CD14-positive monocyte (primary cell): ENCODE results near the gene TUBB4A. TPM values are rescaled to one million over a fixed set of nuclear protein-coding genes. Genes with fewer than 3 reads are reported as not detected.

Experiments
- DNase-seq, 3 donors: peaks; one replicate each; pipeline ENCODE4 v3.0.0-alpha.2; 2011 to 2022
- H2AFZ ChIP-seq: 2 replicates; pipeline ENCODE4 v1.6.0; 2012; ENCODE audit warnings: mild to moderate bottlenecking, low read depth, low read length, inconsistent platforms; ENCODE audit not compliant: insufficient read depth, poor library complexity, severe bottlenecking
- H3K27ac ChIP-seq, 2 donors: 1 replicate in 1 of 2; 2 replicates in 1 of 2; pipeline ENCODE4 v1.5.1; 2012 to 2013; ENCODE audit warnings: low read length in 2 of 2, control low read depth in 1 of 2, inconsistent platforms in 1 of 2, low read depth in 1 of 2, mild to moderate bottlenecking in 1 of 2
- H3K27me3 ChIP-seq, 2 donors: one replicate each; pipeline versions ENCODE4 v1.6.0 to v1.6.1; 2011 to 2013; ENCODE audit warnings: low read length in 2 of 2; ENCODE audit not compliant: control insufficient read depth in 2 of 2, insufficient read depth in 2 of 2
- H3K36me3 ChIP-seq, 2 donors: replicated peaks in 1 of 2; 1 replicate in 1 of 2; 2 replicates in 1 of 2; pipeline versions ENCODE4 v1.5.1 to v1.6.1; 2012 to 2013; ENCODE audit warnings: low read length in 2 of 2, control low read depth in 1 of 2, inconsistent platforms in 1 of 2, mild to moderate bottlenecking in 1 of 2; ENCODE audit not compliant: insufficient read depth in 2 of 2, control insufficient read depth in 1 of 2
- H3K4me1 ChIP-seq, 2 donors: 1 replicate in 1 of 2; 2 replicates in 1 of 2; pipeline versions ENCODE4 v1.5.1 to v1.6.1; 2012 to 2013; ENCODE audit warnings: low read length in 2 of 2, control low read depth in 1 of 2, inconsistent platforms in 1 of 2, mild to moderate bottlenecking in 1 of 2, moderate library complexity in 1 of 2; ENCODE audit not compliant: insufficient read depth in 2 of 2, control insufficient read depth in 1 of 2
- H3K4me2 ChIP-seq: replicated peaks from 2 replicates; pipeline ENCODE3; 2012; ENCODE audit warnings: low read length, moderate library complexity, mild to moderate bottlenecking; ENCODE audit not compliant: poor library complexity, severe bottlenecking; ENCODE audit errors: extremely low read depth
- H3K4me3 ChIP-seq, 3 experiments: fragments of 200-600 bp in 1 of 3; sonication (generic) in 1 of 3; replicated peaks in 1 of 3; 1 replicate in 2 of 3; 2 replicates in 1 of 3; pipeline ENCODE4 v1.5.1; 2011 to 2013; ENCODE audit warnings: low read length in 3 of 3, mild to moderate bottlenecking in 3 of 3, control low read depth in 2 of 3, low read depth in 2 of 3, inconsistent platforms in 1 of 3, moderate library complexity in 1 of 3
- H3K79me2 ChIP-seq: 2 replicates; pipeline ENCODE4 v1.6.0; 2012; ENCODE audit warnings: mild to moderate bottlenecking, control low read depth, inconsistent platforms, low read length, moderate library complexity; ENCODE audit not compliant: insufficient read depth
- H3K9ac ChIP-seq: 2 replicates; pipeline ENCODE4 v1.6.0; 2017; ENCODE audit warnings: low read length, mild to moderate bottlenecking; ENCODE audit not compliant: insufficient read depth, poor library complexity, severe bottlenecking
- H3K9me3 ChIP-seq, 2 donors: replicated peaks in 1 of 2; 1 replicate in 1 of 2; 2 replicates in 1 of 2; pipeline versions ENCODE4 v1.5.1 to v1.6.1; 2012 to 2013; ENCODE audit warnings: low read length in 2 of 2, control low read depth in 1 of 2; ENCODE audit not compliant: control insufficient read depth in 1 of 2, insufficient read depth in 1 of 2
- H4K20me1 ChIP-seq: 2 replicates; pipeline ENCODE4 v1.6.0; 2012; ENCODE audit warnings: mild to moderate bottlenecking, low read length, control low read depth, moderate library complexity; ENCODE audit not compliant: insufficient read depth
- H3K27ac Mint-ChIP-seq, 7 donors: one replicate each; pipeline ENCODE4 v1.8.0; 2020; ENCODE audit warnings: mild to moderate bottlenecking in 7 of 7, mixed read lengths in 7 of 7, moderate library complexity in 6 of 7, inconsistent platforms in 2 of 7
- H3K27me3 Mint-ChIP-seq, 3 donors: one replicate each; pipeline ENCODE4 v1.8.0; 2021 to 2022; ENCODE audit warnings: low read depth in 3 of 3, mild to moderate bottlenecking in 3 of 3, mixed read lengths in 3 of 3, moderate library complexity in 3 of 3, inconsistent platforms in 1 of 3
- H3K36me3 Mint-ChIP-seq, 2 donors: one replicate each; pipeline ENCODE4 v1.8.0; 2020; ENCODE audit warnings: mixed read lengths in 2 of 2, inconsistent platforms in 1 of 2, mild to moderate bottlenecking in 1 of 2
- H3K4me1 Mint-ChIP-seq: one replicate; pipeline ENCODE4 v1.8.0; 2020; ENCODE audit warnings: mild to moderate bottlenecking, mixed read lengths
- H3K4me3 Mint-ChIP-seq, 2 donors: one replicate each; pipeline ENCODE4 v1.8.0; 2020; ENCODE audit warnings: mild to moderate bottlenecking in 2 of 2, mixed read lengths in 2 of 2, moderate library complexity in 1 of 2
- H3K9me3 Mint-ChIP-seq, 7 donors: one replicate each; pipeline ENCODE4 v1.8.0; 2020 to 2022; ENCODE audit warnings: mixed read lengths in 7 of 7, mild to moderate bottlenecking in 6 of 7, moderate library complexity in 6 of 7, inconsistent platforms in 2 of 7
- WGBS: methylation state at CpG from one replicate; pipeline ENCODE4 v1.1.5; 2013; ENCODE audit warnings: missing lambda C conversion rate; ENCODE audit not compliant: insufficient coverage; 5-methylcytosine and 5-hydroxymethylcytosine counted together
- intact Hi-C, 2 donors: fragments of 100-400 bp; cut with micrococcal nuclease; formaldehyde crosslinking; loops; one replicate each; pipeline versions ENCODE4 v1.15.0 to v1.15.1; 2023
- polyA plus RNA-seq, 3 donors: library from polyadenylated mRNA; depleted of rRNA in 1 of 3; unstranded in 2 of 3; stranded (reverse) in 1 of 3; fragments of 300-500 nt in 2 of 3; fragments of >200 nt in 1 of 3; fragmentation: Illumina TruSeq in 2 of 3; gene quantifications; 1 replicate in 2 of 3; 2 replicates in 1 of 3; pipeline ENCODE4 v1.2.3, GENCODE V29; 2012 to 2021
- small RNA-seq: library from RNA; depleted of rRNA; stranded (forward); fragments of <200 nt; gene quantifications from one replicate; pipeline ENCODE3, GENCODE V24; 2012; ENCODE audit warnings: low read depth; ENCODE audit not compliant: insufficient read length
- TF ChIP-seq, protein P1 (sequence below): fragments of 200-600 bp; IDR thresholded peaks from one replicate; pipeline ENCODE4 v1.8.0; 2022; ENCODE audit warnings: antibody characterized with exemption, mild to moderate bottlenecking

TUBB4A gene
- polyA plus RNA-seq, 3 donors = 0.16 TPM; not detected in 2

DNA sequence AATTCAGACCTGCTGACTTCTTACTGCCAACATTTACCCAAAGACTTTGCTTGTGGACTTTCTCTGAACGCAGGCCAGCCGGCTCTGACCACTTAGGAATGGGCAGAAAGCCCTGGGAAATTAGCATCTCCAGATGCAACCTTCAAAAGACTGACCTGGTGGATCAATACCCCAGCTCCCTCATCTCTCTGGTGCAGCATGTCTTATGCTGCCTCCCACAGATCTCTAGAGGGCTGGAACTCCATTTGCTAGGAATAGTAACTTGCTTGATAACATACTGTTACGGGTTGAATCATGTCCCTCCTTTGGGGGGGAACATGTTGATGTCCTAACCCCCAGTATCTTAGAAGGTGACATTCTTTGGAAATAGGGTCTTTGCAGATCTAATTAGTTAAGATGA lies 55.7 kb downstream of the TUBB4A start:
- Mint-ChIP-seq H3K27ac (no peak overlapping the region), H3K36me3 (no peaks in the 10 kb centered on the region), H3K4me1 (no peaks in the 10 kb centered on the region), H3K9me3 (peaks cover 0 to 10% (median 3%) of the 10 kb centered on the region in 7 donors), H3K27me3 (peaks cover 2 to 5% (median 3%) of the 10 kb centered on the region in 3 donors), H3K4me3 (no peak overlapping the region)
- no peak overlapping the region for H3K9ac ChIP-seq
- H3K9me3 ChIP-seq = no peaks in the 10 kb centered on the region
- H3K27me3 ChIP-seq = no peaks in the 10 kb centered on the region
- H3K27ac ChIP-seq = no peak overlapping the region
- H2AFZ ChIP-seq = no peak overlapping the region
- no peak overlapping the region for H3K4me2 ChIP-seq
- TF ChIP-seq, protein P1, sequence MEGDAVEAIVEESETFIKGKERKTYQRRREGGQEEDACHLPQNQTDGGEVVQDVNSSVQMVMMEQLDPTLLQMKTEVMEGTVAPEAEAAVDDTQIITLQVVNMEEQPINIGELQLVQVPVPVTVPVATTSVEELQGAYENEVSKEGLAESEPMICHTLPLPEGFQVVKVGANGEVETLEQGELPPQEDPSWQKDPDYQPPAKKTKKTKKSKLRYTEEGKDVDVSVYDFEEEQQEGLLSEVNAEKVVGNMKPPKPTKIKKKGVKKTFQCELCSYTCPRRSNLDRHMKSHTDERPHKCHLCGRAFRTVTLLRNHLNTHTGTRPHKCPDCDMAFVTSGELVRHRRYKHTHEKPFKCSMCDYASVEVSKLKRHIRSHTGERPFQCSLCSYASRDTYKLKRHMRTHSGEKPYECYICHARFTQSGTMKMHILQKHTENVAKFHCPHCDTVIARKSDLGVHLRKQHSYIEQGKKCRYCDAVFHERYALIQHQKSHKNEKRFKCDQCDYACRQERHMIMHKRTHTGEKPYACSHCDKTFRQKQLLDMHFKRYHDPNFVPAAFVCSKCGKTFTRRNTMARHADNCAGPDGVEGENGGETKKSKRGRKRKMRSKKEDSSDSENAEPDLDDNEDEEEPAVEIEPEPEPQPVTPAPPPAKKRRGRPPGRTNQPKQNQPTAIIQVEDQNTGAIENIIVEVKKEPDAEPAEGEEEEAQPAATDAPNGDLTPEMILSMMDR = no peak
- H3K79me2 ChIP-seq = no peaks in the 10 kb centered on the region
- intact Hi-C loops = no loop called here
- H4K20me1 ChIP-seq = no peaks in the 10 kb centered on the region
- no peaks in the 10 kb centered on the region for H3K36me3 ChIP-seq
- no peak for DNase-seq
- WGBS = no CpG with 5 or more reads among the region's 3 CpGs
- H3K4me3 ChIP-seq = no peak overlapping the region
- H3K4me1 ChIP-seq = no peaks in the 10 kb centered on the region

Small RNA genes within 50 kb of the gene (small RNA-seq; reads per million reads assigned to genes)
- not detected for gene AC010503.2

Other genes with a start within 250 kb of the TUBB4A start
- 10 to 100 TPM in 1 of 3 donors, under 1 TPM in 2; 0.65 to 17.3 (median 0.99) TPM for gene MLLT1, start 222.3 kb downstream of the TUBB4A start, polyA plus RNA-seq
- gene ACER1, start 168.7 kb downstream of the TUBB4A start, polyA plus RNA-seq = not detected
- 10 to 100 TPM; 36.3 to 53.2 (median 52.4) TPM for gene CLPP, start 140.8 kb downstream of the TUBB4A start, polyA plus RNA-seq
- gene ALKBH7, start 129.5 kb downstream of the TUBB4A start, polyA plus RNA-seq = 100 to 1,000 TPM in 1 of 3 donors, 10 to 100 TPM in 2; 20.9 to 109 (median 86.0) TPM
- under 1 TPM; 0.10 to 0.19 (median 0.13) TPM for gene PSPN, start 126.4 kb downstream of the TUBB4A start, polyA plus RNA-seq
- gene GTF2F1, start 109.1 kb downstream of the TUBB4A start, polyA plus RNA-seq = 10 to 100 TPM in 2 of 3 donors, 1 to 10 TPM in 1; 9.4 to 46.4 (median 13.2) TPM
- 10 to 100 TPM in 1 of 3 donors, 1 to 10 TPM in 2; 8.6 to 63.3 (median 9.1) TPM for gene KHSRP, start 77.5 kb downstream of the TUBB4A start, polyA plus RNA-seq
- not detected for gene SLC25A41, start 68.5 kb downstream of the TUBB4A start, polyA plus RNA-seq
- gene SLC25A23, start 42.5 kb downstream of the TUBB4A start, polyA plus RNA-seq = under 1 TPM in 2 of 3 donors, not detected in 1; 0.11 to 0.15 TPM
- not detected for gene CRB3, start 38.0 kb downstream of the TUBB4A start, polyA plus RNA-seq
- 10 to 100 TPM; 11.2 to 60.2 (median 20.5) TPM for gene DENND1C, start 20.5 kb downstream of the TUBB4A start, polyA plus RNA-seq
- gene TNFSF9, start 28.7 kb upstream of the TUBB4A start, polyA plus RNA-seq = 1 to 10 TPM; 3.7 to 4.9 (median 4.3) TPM
- under 1 TPM in 1 of 3 donors, not detected in 2; 0.12 TPM for gene CD70, start 88.8 kb upstream of the TUBB4A start, polyA plus RNA-seq
- 1 to 10 TPM in 2 of 3 donors, under 1 TPM in 1; 0.81 to 4.5 (median 1.4) TPM for gene TNFSF14, start 167.9 kb upstream of the TUBB4A start, polyA plus RNA-seq
- 1 to 10 TPM; 2.4 to 5.3 (median 3.2) TPM for gene C3, start 218.3 kb upstream of the TUBB4A start, polyA plus RNA-seq
- 100 to 1,000 TPM in 2 of 3 donors, 10 to 100 TPM in 1; 90.9 to 147 (median 129) TPM for gene GPR108, start 235.3 kb upstream of the TUBB4A start, polyA plus RNA-seq
- 1 to 10 TPM; 1.5 to 2.4 (median 1.9) TPM for gene TRIP10, start 237.4 kb upstream of the TUBB4A start, polyA plus RNA-seq